GM06990 (cell line): ENCODE results near the gene SPATA13.

Experiments used
- DNase-seq: peaks from one replicate; pipeline ENCODE4 v3.0.0-alpha.2; 2011; ENCODE audit not compliant: insufficient read length; ENCODE audit errors: extremely low read depth
- H3K27me3 ChIP-seq: replicated peaks from 2 replicates; pipeline ENCODE4 v1.6.0; 2011; ENCODE audit warnings: low read length; ENCODE audit not compliant: control insufficient read depth, insufficient read depth
- H3K36me3 ChIP-seq: 2 replicates; pipeline ENCODE4 v1.5.1; 2011; ENCODE audit warnings: low read length; ENCODE audit not compliant: control insufficient read depth, insufficient read depth
- H3K4me3 ChIP-seq: replicated peaks from 2 replicates; pipeline ENCODE4 v1.5.1; 2011; ENCODE audit warnings: low read depth, mild to moderate bottlenecking, control low read depth, low read length
- TF ChIP-seq, protein P1 (sequence below): IDR thresholded peaks from 2 replicates; pipeline ENCODE4 v1.5.1; 2011; ENCODE audit warnings: low read length, control low read depth, mild to moderate bottlenecking, inconsistent platforms; ENCODE audit not compliant: insufficient read depth, poor library complexity, severe bottlenecking

Gene SPATA13

GRCh38 chr13:24267274-24267673 lies 106.8 kb downstream of the SPATA13 start:
- H3K4me3 ChIP-seq, result peak overlapping the region; percentile 9
- TF ChIP-seq, protein P1, sequence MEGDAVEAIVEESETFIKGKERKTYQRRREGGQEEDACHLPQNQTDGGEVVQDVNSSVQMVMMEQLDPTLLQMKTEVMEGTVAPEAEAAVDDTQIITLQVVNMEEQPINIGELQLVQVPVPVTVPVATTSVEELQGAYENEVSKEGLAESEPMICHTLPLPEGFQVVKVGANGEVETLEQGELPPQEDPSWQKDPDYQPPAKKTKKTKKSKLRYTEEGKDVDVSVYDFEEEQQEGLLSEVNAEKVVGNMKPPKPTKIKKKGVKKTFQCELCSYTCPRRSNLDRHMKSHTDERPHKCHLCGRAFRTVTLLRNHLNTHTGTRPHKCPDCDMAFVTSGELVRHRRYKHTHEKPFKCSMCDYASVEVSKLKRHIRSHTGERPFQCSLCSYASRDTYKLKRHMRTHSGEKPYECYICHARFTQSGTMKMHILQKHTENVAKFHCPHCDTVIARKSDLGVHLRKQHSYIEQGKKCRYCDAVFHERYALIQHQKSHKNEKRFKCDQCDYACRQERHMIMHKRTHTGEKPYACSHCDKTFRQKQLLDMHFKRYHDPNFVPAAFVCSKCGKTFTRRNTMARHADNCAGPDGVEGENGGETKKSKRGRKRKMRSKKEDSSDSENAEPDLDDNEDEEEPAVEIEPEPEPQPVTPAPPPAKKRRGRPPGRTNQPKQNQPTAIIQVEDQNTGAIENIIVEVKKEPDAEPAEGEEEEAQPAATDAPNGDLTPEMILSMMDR, result no peak
- DNase-seq, result no peak
- no peaks in the 10 kb centered on the region for H3K27me3 ChIP-seq
- H3K36me3 ChIP-seq, result no peaks in the 10 kb centered on the region

DNA sequence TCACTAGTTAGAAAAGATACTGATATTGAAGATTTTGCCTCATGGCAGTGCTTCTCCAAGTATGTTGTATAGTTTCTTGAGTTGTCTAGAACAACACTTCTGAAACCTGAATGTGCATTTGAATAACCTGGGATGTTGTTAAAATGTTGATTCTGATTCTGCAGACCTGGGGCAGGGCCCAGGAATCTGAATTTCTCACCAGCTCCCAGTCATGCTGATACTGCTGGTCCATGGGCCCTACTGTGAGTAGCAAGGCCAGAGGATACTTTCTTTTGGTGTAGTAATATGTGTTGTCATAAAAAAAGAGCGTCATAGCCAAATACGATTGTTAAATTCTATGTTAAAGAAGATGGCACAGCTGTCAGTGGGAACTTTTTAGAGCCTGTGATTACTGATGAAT lies 107.3 kb downstream of the SPATA13 start:
- TF ChIP-seq, protein P1, result no peak
- no peaks in the 10 kb centered on the region for H3K27me3 ChIP-seq
- no peaks in the 10 kb centered on the region for H3K36me3 ChIP-seq
- DNase-seq, result no peak
- no peak overlapping the region for H3K4me3 ChIP-seq

GRCh38 chr13:24269821-24270220 lies 109.3 kb downstream of the SPATA13 start:
- no peak overlapping the region for H3K4me3 ChIP-seq
- no peak for DNase-seq
- no peaks in the 10 kb centered on the region for H3K36me3 ChIP-seq
- H3K27me3 ChIP-seq, result no peaks in the 10 kb centered on the region
- TF ChIP-seq, protein P1, result no peak

DNA sequence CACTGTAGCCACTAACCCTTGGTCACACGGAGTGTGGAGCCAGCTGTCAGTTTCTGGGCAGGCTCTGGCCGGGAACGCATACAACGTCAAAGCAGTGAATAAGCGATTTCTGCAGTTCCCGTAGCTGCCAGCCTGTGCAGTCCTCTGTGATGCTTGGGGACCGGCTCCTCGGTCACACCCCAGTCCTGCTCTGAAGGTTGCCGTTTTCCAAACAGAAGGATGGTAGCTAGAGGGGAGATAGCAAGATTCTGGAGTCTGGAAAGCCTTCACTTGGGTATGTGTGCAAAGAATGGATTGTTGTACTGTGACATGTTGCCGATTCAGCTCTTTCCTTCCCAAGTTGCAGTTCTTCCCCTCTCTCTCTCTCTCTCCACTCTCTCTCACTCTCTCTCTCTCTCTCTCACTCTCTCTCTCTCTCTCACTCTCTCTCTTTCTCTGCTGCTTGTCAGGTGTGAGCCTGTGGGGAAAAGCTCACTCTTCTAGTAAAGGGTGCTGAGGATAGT lies 110.2 kb downstream of the SPATA13 start:
- H3K36me3 ChIP-seq, result no peaks in the 10 kb centered on the region
- no peaks in the 10 kb centered on the region for H3K27me3 ChIP-seq
- TF ChIP-seq, protein P1, result no peak
- H3K4me3 ChIP-seq, result peak overlapping the region; percentile 72
- peak; percentile 70 for DNase-seq

DNA sequence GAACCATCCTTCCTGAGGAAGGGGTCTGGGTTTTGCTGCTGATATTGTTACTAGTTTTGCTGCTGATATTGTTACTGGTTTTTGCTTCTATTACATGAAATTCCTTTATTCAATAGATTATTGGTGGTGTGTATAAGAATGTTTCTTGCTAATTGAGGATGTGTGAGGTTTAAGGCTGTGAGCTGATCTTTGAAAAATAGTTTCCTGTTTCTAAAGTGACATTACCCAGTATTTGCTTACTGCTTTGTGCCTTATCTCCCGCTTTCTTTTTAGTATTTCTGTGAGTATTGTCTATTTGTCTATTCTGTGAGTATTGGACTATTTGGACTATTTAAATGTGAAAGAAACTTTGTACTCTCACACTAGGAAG lies 110.7 kb downstream of the SPATA13 start:
- TF ChIP-seq, protein P1, result no peak
- H3K27me3 ChIP-seq, result no peaks in the 10 kb centered on the region
- peak overlapping the region; percentile 72 for H3K4me3 ChIP-seq
- DNase-seq, result no peak
- H3K36me3 ChIP-seq, result no peaks in the 10 kb centered on the region
